Adrenal gland (tissue), 12 donors: Measurements from ENCODE around the gene AUTS2. TPM values are rescaled to one million over a fixed set of nuclear protein-coding genes. Genes with fewer than 3 reads are reported as not detected.

Experiments
- DNase-seq, 7 donors: peaks; one replicate each; pipeline ENCODE4 v3.0.0-alpha.2; 2019 to 2020
- H3K27ac ChIP-seq, 5 donors: fragments of 200-600 bp; sonication (generic) in 4 of 5; 1 replicate in 3 of 5; 2 replicates in 2 of 5; pipeline versions ENCODE4 v1.5.1 to v1.8.0; 2016 to 2020; ENCODE audit warnings: mild to moderate bottlenecking in 1 of 5
- H3K27me3 ChIP-seq: fragments of 200-600 bp; 2 replicates; pipeline ENCODE4 v1.8.0; 2021
- H3K36me3 ChIP-seq, 2 donors: fragments of 200-600 bp; replicated peaks in 1 of 2; 1 replicate in 1 of 2; 2 replicates in 1 of 2; pipeline versions ENCODE4 v1.5.1 to v1.8.0; 2018 to 2022
- H3K4me1 ChIP-seq, 2 donors: fragments of 200-600 bp; replicated peaks in 1 of 2; 1 replicate in 1 of 2; 2 replicates in 1 of 2; pipeline versions ENCODE4 v1.5.1 to v1.8.0; 2018 to 2021
- H3K4me3 ChIP-seq, 4 donors: fragments of 200-600 bp; sonication (generic) in 3 of 4; one replicate each; pipeline ENCODE4 v1.5.1; 2016 to 2018
- H3K9me3 ChIP-seq, 3 donors: fragments of 200-600 bp; sonication (generic) in 1 of 3; replicated peaks in 1 of 3; 1 replicate in 2 of 3; 2 replicates in 1 of 3; pipeline versions ENCODE4 v1.5.1 to v1.8.0; 2016 to 2021
- CTCF ChIP-seq, 6 experiments: fragments of 450-650 bp in 4 of 6; fragments of 200-600 bp in 2 of 6; sonication (generic) in 1 of 6; IDR thresholded peaks; 1 replicate in 5 of 6; 2 replicates in 1 of 6; pipeline versions ENCODE4 v1.5.1 to v1.8.0; 2016 to 2021; ENCODE audit warnings: antibody characterized with exemption in 6 of 6, mild to moderate bottlenecking in 2 of 6, moderate library complexity in 1 of 6
- POLR2A ChIP-seq, 2 donors: fragments of 450-650 bp; IDR thresholded peaks; one replicate each; pipeline ENCODE4 v1.6.1; 2017; ENCODE audit warnings: antibody characterized with exemption in 2 of 2, mild to moderate bottlenecking in 2 of 2, moderate library complexity in 1 of 2
- WGBS, 4 donors: extraction: QIAGEN DNeasy Blood & Tissue Kit in 2 of 4; methylation state at CpG; one replicate each; pipeline versions ENCODE4 v1.1.5 to v1.1.7; 2013 to 2017; 5-methylcytosine and 5-hydroxymethylcytosine counted together
- intact Hi-C, 2 donors: fragments of 100-400 bp; cut with DNase I; formaldehyde crosslinking; loops; one replicate each; pipeline versions ENCODE4 v1.14.1 to v1.15.0; 2022 to 2023
- polyA plus RNA-seq, 3 donors: library from polyadenylated mRNA; stranded (reverse); fragments of 200-250 nt in 2 of 3; fragments of 350-450 nt in 1 of 3; fragmentation: Illumina TruSeq in 1 of 3; extraction: RNeasy Lipid Tissue Mini Kit (QIAGEN cat#74804) in 1 of 3; gene quantifications; one replicate each; pipeline ENCODE4 v1.2.3, GENCODE V29; 2013 to 2014
- total RNA-seq, 9 donors: library from RNA; depleted of rRNA in 4 of 9; stranded (reverse); fragments of >200 nt in 4 of 9; fragments of 120-200 nt in 1 of 9; fragmentation: NEBNext Ultra II Directional in 1 of 9; extraction: Animal tissue kit (Norgen Biotek cat#: 25700) in 1 of 9; gene quantifications; one replicate each; pipeline versions ENCODE4 v1.1.0 to v1.2.4, GENCODE V29; 2013 to 2023
- donor health status: healthy with polysubstance abuse.
- donor health status: Bipolar disorder and iron deficiency.
- donor health status: DM: yes; HTN: yes; CAD: no.
- donor health status: DM: no; HTN: no; CAD: no.
- donor health status: DM: no; HTN: no; CAD: no.
- donor health status: DM: yes; HTN: yes; CAD: no.

AUTS2 gene
- total and polyA plus RNA-seq, 12 donors = 6.4 to 44.0 (median 15.2) TPM

GRCh38 chr7:70113078-70113477, 514.8 kb downstream of the AUTS2 start:
- intact Hi-C loops = no loop called here

GRCh38 chr7:70113536-70113935, 515.3 kb downstream of the AUTS2 start:
- Histone ChIP-seq H3K27ac (no peak overlapping the region), H3K27me3 (no peaks in the 10 kb centered on the region), H3K4me1 (no peaks in the 10 kb centered on the region), H3K4me3 (no peak overlapping the region), H3K36me3 (no peaks in the 10 kb centered on the region), H3K9me3 (no peaks in the 10 kb centered on the region)
- DNase-seq = no peak
- intact Hi-C loops = no loop called here
- TF ChIP-seq POLR2A (IDR thresholded peaks at IDR 0.05) = no peak
- TF ChIP-seq CTCF (IDR thresholded peaks at IDR 0.05) = no peak
- 92 to 99% (median 95%) methylated on average over 3 of the region's 3 CpGs for WGBS, 4 donors

More at GRCh38 chr7:70113078-70113477, 514.8 kb downstream of the AUTS2 start:
- no peak for TF ChIP-seq CTCF (IDR thresholded peaks at IDR 0.05)
- TF ChIP-seq POLR2A (IDR thresholded peaks at IDR 0.05) = no peak
- no peak overlapping the region for H3K27ac ChIP-seq
- no peaks in the 10 kb centered on the region for H3K27me3 ChIP-seq
- no peaks in the 10 kb centered on the region for H3K4me1 ChIP-seq
- DNase-seq = no peak
- 94 to 97% (median 95%) methylated on average over 2 of the region's 2 CpGs for WGBS, 4 donors
- no peak overlapping the region for H3K4me3 ChIP-seq
- H3K36me3 ChIP-seq = no peaks in the 10 kb centered on the region
- H3K9me3 ChIP-seq = no peaks in the 10 kb centered on the region

GRCh38 chr7:70114806-70115205, 516.5 kb downstream of the AUTS2 start:
- Histone ChIP-seq H3K4me3 (no peak overlapping the region), H3K9me3 (no peaks in the 10 kb centered on the region), H3K36me3 (no peaks in the 10 kb centered on the region), H3K4me1 (no peaks in the 10 kb centered on the region), H3K27ac (no peak overlapping the region), H3K27me3 (no peaks in the 10 kb centered on the region)
- TF ChIP-seq CTCF (IDR thresholded peaks at IDR 0.05) (no peak), POLR2A (IDR thresholded peaks at IDR 0.05) (no peak)
- intact Hi-C loops = no loop called here
- no peak for DNase-seq
- WGBS, 4 donors = 86 to 95% (median 88%) methylated on average over 2 of the region's 2 CpGs

- Histone ChIP-seq H3K27ac (no peak overlapping the region), H3K36me3 (no peaks in the 10 kb centered on the region), H3K9me3 (no peaks in the 10 kb centered on the region), H3K4me1 (no peaks in the 10 kb centered on the region), H3K4me3 (no peak overlapping the region), H3K27me3 (no peaks in the 10 kb centered on the region)
- intact Hi-C loops = no loop called here
- TF ChIP-seq POLR2A (IDR thresholded peaks at IDR 0.05) = no peak
- TF ChIP-seq CTCF (IDR thresholded peaks at IDR 0.05) = no peak
- DNase-seq = no peak
- 80 to 83% (median 82%) methylated on average over 2 of the region's 2 CpGs for WGBS, 4 donors
These were observed 518.0 kb downstream of the AUTS2 start for GRCh38 chr7:70116244-70116643.
